Measurements from ENCODE around the gene C1orf159. TPM values are rescaled to one million over a fixed set of nuclear protein-coding genes. Genes with fewer than 3 reads are reported as not detected.

C1orf159 gene
- total and polyA plus RNA-seq, 4 donors = 3.9 to 7.0 (median 4.7) TPM

GRCh38 chr1:1046243-1046642, 69.6 kb downstream of the C1orf159 start:
- 96% methylated on average over 20 of the region's 20 CpGs for WGBS
- H3K9me3 ChIP-seq (ENCODE audit: control insufficient read depth in 4 of 4, low read length in 3 of 4) = no peaks in the 10 kb centered on the region
- peaks cover 0 to 26% (median 8%) of the 10 kb centered on the region in 4 donors for H3K36me3 ChIP-seq (ENCODE audit: control insufficient read depth in 4 of 4, insufficient read depth in 3 of 4, low read depth in 1 of 4, low read length in 3 of 4)
- TF ChIP-seq YY1 (IDR thresholded peaks at IDR 0.05) = no peak
- TF ChIP-seq MAX (IDR thresholded peaks at IDR 0.05) = no peak
- TF ChIP-seq HNF4A (conservative IDR thresholded peaks at IDR 0.05) = no peak
- TF ChIP-seq RAD21 (IDR thresholded peaks at IDR 0.05) = no peak
- no peak for TF ChIP-seq FOXA2 (IDR thresholded peaks at IDR 0.05)
- no peak for TF ChIP-seq EGR1 (IDR thresholded peaks at IDR 0.05; ENCODE audit: low read depth in 2 of 2)
- TF ChIP-seq FOXA1 (IDR thresholded peaks at IDR 0.05) = no peak
- TF ChIP-seq NR2F2 (IDR thresholded peaks at IDR 0.05) = no peak
- TF ChIP-seq TAF1 (conservative IDR thresholded peaks at IDR 0.05) = no peak
- no peak for TF ChIP-seq CTCF (IDR thresholded peaks at IDR 0.05; ENCODE audit: low read depth, low read length, missing input control)
- no peak for TF ChIP-seq JUND (IDR thresholded peaks at IDR 0.05)
- TF ChIP-seq GABPA (IDR thresholded peaks at IDR 0.05 in 1 of 2, conservative IDR thresholded peaks at IDR 0.05 in 1 of 2) = no peak
- H3K4me3 ChIP-seq (ENCODE audit: low read depth in 1 of 3, low read length in 3 of 3) = no peak overlapping the region
- DNase-seq (ENCODE audit: low spot score) = no peak
- no peak overlapping the region for H3K27ac ChIP-seq (ENCODE audit: low read depth in 1 of 2, low read length in 2 of 2)
- H3K9ac ChIP-seq (ENCODE audit: low read depth in 1 of 2, low read length in 2 of 2) = no peak overlapping the region
- no peaks in the 10 kb centered on the region for H3K27me3 ChIP-seq (ENCODE audit: control insufficient read depth in 4 of 4, insufficient read depth in 4 of 4, low read length in 3 of 4)
- no peaks in the 10 kb centered on the region for H3K4me1 ChIP-seq (ENCODE audit: control insufficient read depth in 4 of 4, insufficient read depth in 4 of 4, low read length in 3 of 4)

GRCh38 chr1:1045129-1045528, 70.8 kb downstream of the C1orf159 start:
- Histone ChIP-seq H3K27ac (ENCODE audit: low read depth in 1 of 2, low read length in 2 of 2) (no peak overlapping the region), H3K4me3 (ENCODE audit: low read depth in 1 of 3, low read length in 3 of 3) (no peak overlapping the region), H3K36me3 (ENCODE audit: control insufficient read depth in 4 of 4, insufficient read depth in 3 of 4, low read depth in 1 of 4, low read length in 3 of 4) (peaks cover 0 to 26% (median 8%) of the 10 kb centered on the region in 4 donors), H3K9ac (ENCODE audit: low read depth in 1 of 2, low read length in 2 of 2) (no peak overlapping the region), H3K9me3 (ENCODE audit: control insufficient read depth in 4 of 4, low read length in 3 of 4) (no peaks in the 10 kb centered on the region), H3K4me1 (ENCODE audit: control insufficient read depth in 4 of 4, insufficient read depth in 4 of 4, low read length in 3 of 4) (peaks cover 3 to 5% (median 5%) of the 10 kb centered on the region in 4 donors), H3K27me3 (ENCODE audit: control insufficient read depth in 4 of 4, insufficient read depth in 4 of 4, low read length in 3 of 4) (no peaks in the 10 kb centered on the region)
- WGBS = 94% methylated on average over 23 of the region's 23 CpGs
- no peak for DNase-seq (ENCODE audit: low spot score)
- TF ChIP-seq MAX (IDR thresholded peaks at IDR 0.05) (no peak), SP1 (IDR thresholded peaks at IDR 0.05) (no peak), FOXA1 (IDR thresholded peaks at IDR 0.05) (no peak), GABPA (IDR thresholded peaks at IDR 0.05 in 1 of 2, conservative IDR thresholded peaks at IDR 0.05 in 1 of 2) (no peak), TAF1 (conservative IDR thresholded peaks at IDR 0.05) (no peak), RAD21 (IDR thresholded peaks at IDR 0.05) (no peak), ATF3 (IDR thresholded peaks at IDR 0.05) (no peak), CTCF (IDR thresholded peaks at IDR 0.05; ENCODE audit: low read depth, low read length, missing input control) (no peak), FOXA2 (IDR thresholded peaks at IDR 0.05) (no peak), EGR1 (IDR thresholded peaks at IDR 0.05; ENCODE audit: low read depth in 2 of 2) (no peak), JUND (IDR thresholded peaks at IDR 0.05) (no peak), HNF4G (IDR thresholded peaks at IDR 0.05) (no peak), RXRA (IDR thresholded peaks at IDR 0.05) (no peak), NR2F2 (IDR thresholded peaks at IDR 0.05) (no peak), YY1 (IDR thresholded peaks at IDR 0.05) (no peak), HNF4A (conservative IDR thresholded peaks at IDR 0.05) (no peak), ZBTB33 (IDR thresholded peaks at IDR 0.05) (no peak), REST (IDR thresholded peaks at IDR 0.05) (no peak)

All from liver (tissue), 9 donors.